ENCODE results near the gene GTF3C4.

- TF ChIP-seq RCOR1 (IDR thresholded peaks at IDR 0.05; ENCODE audit: low read depth, low read length), result no peak
- no peak for TF ChIP-seq CEBPB (IDR thresholded peaks at IDR 0.05)
- TF ChIP-seq, protein P1, sequence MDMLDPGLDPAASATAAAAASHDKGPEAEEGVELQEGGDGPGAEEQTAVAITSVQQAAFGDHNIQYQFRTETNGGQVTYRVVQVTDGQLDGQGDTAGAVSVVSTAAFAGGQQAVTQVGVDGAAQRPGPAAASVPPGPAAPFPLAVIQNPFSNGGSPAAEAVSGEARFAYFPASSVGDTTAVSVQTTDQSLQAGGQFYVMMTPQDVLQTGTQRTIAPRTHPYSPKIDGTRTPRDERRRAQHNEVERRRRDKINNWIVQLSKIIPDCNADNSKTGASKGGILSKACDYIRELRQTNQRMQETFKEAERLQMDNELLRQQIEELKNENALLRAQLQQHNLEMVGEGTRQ (IDR thresholded peaks at IDR 0.05), result no peak
- TF ChIP-seq POLR2A (IDR thresholded peaks at IDR 0.05; ENCODE audit: low read length), result no peak
- no peak for TF ChIP-seq RFX5 (IDR thresholded peaks at IDR 0.05)
- TF ChIP-seq SMC3 (IDR thresholded peaks at IDR 0.05), result no peak
- TF ChIP-seq, protein P2, sequence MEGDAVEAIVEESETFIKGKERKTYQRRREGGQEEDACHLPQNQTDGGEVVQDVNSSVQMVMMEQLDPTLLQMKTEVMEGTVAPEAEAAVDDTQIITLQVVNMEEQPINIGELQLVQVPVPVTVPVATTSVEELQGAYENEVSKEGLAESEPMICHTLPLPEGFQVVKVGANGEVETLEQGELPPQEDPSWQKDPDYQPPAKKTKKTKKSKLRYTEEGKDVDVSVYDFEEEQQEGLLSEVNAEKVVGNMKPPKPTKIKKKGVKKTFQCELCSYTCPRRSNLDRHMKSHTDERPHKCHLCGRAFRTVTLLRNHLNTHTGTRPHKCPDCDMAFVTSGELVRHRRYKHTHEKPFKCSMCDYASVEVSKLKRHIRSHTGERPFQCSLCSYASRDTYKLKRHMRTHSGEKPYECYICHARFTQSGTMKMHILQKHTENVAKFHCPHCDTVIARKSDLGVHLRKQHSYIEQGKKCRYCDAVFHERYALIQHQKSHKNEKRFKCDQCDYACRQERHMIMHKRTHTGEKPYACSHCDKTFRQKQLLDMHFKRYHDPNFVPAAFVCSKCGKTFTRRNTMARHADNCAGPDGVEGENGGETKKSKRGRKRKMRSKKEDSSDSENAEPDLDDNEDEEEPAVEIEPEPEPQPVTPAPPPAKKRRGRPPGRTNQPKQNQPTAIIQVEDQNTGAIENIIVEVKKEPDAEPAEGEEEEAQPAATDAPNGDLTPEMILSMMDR (IDR thresholded peaks at IDR 0.05), result no peak
- TF ChIP-seq FOSB (CRISPR knock-in tag; IDR thresholded peaks at IDR 0.05), result no peak
Measured at GRCh38 chr9:132743931-132744479, 73.7 kb downstream of the GTF3C4 start.
